Stimulated activated CD8-positive, alpha-beta memory T cell treated with anti-CD3 and anti-CD28 coated beads, Interleukin-4, amount 100 ng/mL, for 48 hours (primary cell): ENCODE data around the gene RAD51B.

ENCODE experiments used
- DNase-seq: peaks from one replicate; pipeline ENCODE4 v3.0.0-alpha.2; 2020

The RAD51B gene

GRCh38 chr14:68479247-68479646, 659.7 kb downstream of the RAD51B start:
- DNase-seq = no peak

- no peak for DNase-seq
These were observed 662.4 kb downstream of the RAD51B start for GRCh38 chr14:68482018-68482417.

- DNase-seq = no peak
These were observed 663.3 kb downstream of the RAD51B start for GRCh38 chr14:68482772-68483395.

- DNase-seq = no peak
These were observed 666.6 kb downstream of the RAD51B start for GRCh38 chr14:68486033-68486732.

GRCh38 chr14:68486809-68487208, 667.2 kb downstream of the RAD51B start:
- no peak for DNase-seq

- no peak for DNase-seq
These were observed 668.4 kb downstream of the RAD51B start for GRCh38 chr14:68487805-68488590.

GRCh38 chr14:68491793-68492192, 672.2 kb downstream of the RAD51B start:
- no peak for DNase-seq

- no peak for DNase-seq
These were observed 673.0 kb downstream of the RAD51B start for GRCh38 chr14:68492381-68493151.

GRCh38 chr14:68493152-68493911, 673.8 kb downstream of the RAD51B start:
- no peak for DNase-seq

GRCh38 chr14:68495101-68496039, 675.8 kb downstream of the RAD51B start:
- DNase-seq = no peak

GRCh38 chr14:68497011-68497410, 677.4 kb downstream of the RAD51B start:
- no peak for DNase-seq

GRCh38 chr14:68499451-68499850, 679.9 kb downstream of the RAD51B start:
- no peak for DNase-seq

GRCh38 chr14:68501171-68501570, 681.6 kb downstream of the RAD51B start:
- no peak for DNase-seq

GRCh38 chr14:68501614-68502052, 682.1 kb downstream of the RAD51B start:
- DNase-seq = no peak

- no peak for DNase-seq
These were observed 682.7 kb downstream of the RAD51B start for GRCh38 chr14:68502230-68502629.

- DNase-seq = no peak
These were observed 683.7 kb downstream of the RAD51B start for GRCh38 chr14:68503186-68503825.

- DNase-seq = no peak
These were observed 685.3 kb downstream of the RAD51B start for GRCh38 chr14:68504861-68505260.

GRCh38 chr14:68506021-68506644, 686.6 kb downstream of the RAD51B start:
- no peak for DNase-seq

- DNase-seq = no peak
These were observed 687.3 kb downstream of the RAD51B start for GRCh38 chr14:68506645-68507419.
